HG02943 (cell line): ENCODE data around the gene PPP2R3C.
A peak's percentile ranks its signal among the peaks of the same experiment; 100 is the strongest.
"Not testable (repeated sequence)": the region's sequence is repeated elsewhere in the genome, so short reads cannot be mapped to it uniquely, and the experiment has no call there.

ENCODE experiments used
- ATAC-seq: cut with Tn5 transposase; IDR thresholded peaks from one replicate; pipeline ENCODE4 v1.9.1; 2021; ENCODE audit warnings: mild to moderate bottlenecking, low read depth, moderate library complexity; ENCODE audit not compliant: unreplicated experiment

PPP2R3C gene

GRCh38 chr14:35065731-35066130 is 56.1 kb downstream of the PPP2R3C start:
- not testable (repeated sequence) for ATAC-seq

- ATAC-seq = not testable (repeated sequence)
Observed at GRCh38 chr14:35061113-35061791, 60.5 kb downstream of the PPP2R3C start.

- ATAC-seq = no peak
Observed at GRCh38 chr14:35052637-35053036, 69.2 kb downstream of the PPP2R3C start.

GRCh38 chr14:35051796-35052195 is 70.0 kb downstream of the PPP2R3C start:
- ATAC-seq = no peak

GRCh38 chr14:35050652-35051051 is 71.1 kb downstream of the PPP2R3C start:
- no peak for ATAC-seq

- no peak for ATAC-seq
Observed at GRCh38 chr14:35047976-35048513, 73.7 kb downstream of the PPP2R3C start.

GRCh38 chr14:35046751-35047536 is 74.8 kb downstream of the PPP2R3C start:
- peak; percentile 34 for ATAC-seq

- peak; percentile 84 for ATAC-seq
Observed at GRCh38 chr14:35046048-35046750, 75.6 kb downstream of the PPP2R3C start, which contains the start of gene FAM177A1. TSS of gene FAM177A1 (plus strand) at chr14:35046272. CDS start at chr14:35046464, 192 bp downstream.

GRCh38 chr14:35045798-35046047 is 76.1 kb downstream of the PPP2R3C start:
- ATAC-seq = no peak

GRCh38 chr14:35044939-35045797 is 76.6 kb downstream of the PPP2R3C start:
- no peak for ATAC-seq

GRCh38 chr14:35043046-35043445 is 78.7 kb downstream of the PPP2R3C start:
- no peak for ATAC-seq

- ATAC-seq = no peak
Observed at GRCh38 chr14:35042632-35043031, 79.2 kb downstream of the PPP2R3C start.

- not testable (repeated sequence) for ATAC-seq
Observed at GRCh38 chr14:35038312-35038711, 83.5 kb downstream of the PPP2R3C start.
